ENCODE measurements around the gene FOXL2.

Gene FOXL2

GRCh38 chr3:138987181-138987580 is 40.2 kb upstream of the FOXL2 start:
- ATAC-seq: no peak

GRCh38 chr3:138985932-138986331 is 39.0 kb upstream of the FOXL2 start:
- no peak for ATAC-seq

More at GRCh38 chr3:138987181-138987580, 40.2 kb upstream of the FOXL2 start:
- no peak for TF ChIP-seq CSDC2 (CRISPR knock-in tag; IDR thresholded peaks at IDR 0.05)
- TF ChIP-seq ZC3H10 (CRISPR knock-in tag; IDR thresholded peaks at IDR 0.05): no peak
- TF ChIP-seq CSRNP3 (CRISPR knock-in tag; IDR thresholded peaks at IDR 0.05): no peak
- TF ChIP-seq ESRRG (CRISPR knock-in tag; IDR thresholded peaks at IDR 0.05): no peak
- no peak for TF ChIP-seq ZNF70 (CRISPR knock-in tag; IDR thresholded peaks at IDR 0.05)
- TF ChIP-seq TOX (CRISPR knock-in tag; IDR thresholded peaks at IDR 0.05; ENCODE audit: borderline replicate concordance): no peak
- TF ChIP-seq TSHZ2 (CRISPR knock-in tag; IDR thresholded peaks at IDR 0.05): no peak
- no peak for TF ChIP-seq BACH2 (CRISPR knock-in tag; IDR thresholded peaks at IDR 0.05; ENCODE audit: borderline replicate concordance)
- TF ChIP-seq SNAI2 (CRISPR knock-in tag; IDR thresholded peaks at IDR 0.05): no peak

More at GRCh38 chr3:138985932-138986331, 39.0 kb upstream of the FOXL2 start:
- TF ChIP-seq ZFP30 (CRISPR knock-in tag; IDR thresholded peaks at IDR 0.05) (no peak), SNAI2 (CRISPR knock-in tag; IDR thresholded peaks at IDR 0.05) (no peak), ZNF8 (CRISPR knock-in tag; IDR thresholded peaks at IDR 0.05) (no peak), RARB (CRISPR knock-in tag; IDR thresholded peaks at IDR 0.05) (no peak), PATZ1 (CRISPR knock-in tag; IDR thresholded peaks at IDR 0.05; ENCODE audit: borderline replicate concordance) (no peak), CSDC2 (CRISPR knock-in tag; IDR thresholded peaks at IDR 0.05) (no peak), CREB5 (CRISPR knock-in tag; IDR thresholded peaks at IDR 0.05; ENCODE audit: low read depth) (no peak), ZNF565 (CRISPR knock-in tag; conservative IDR thresholded peaks at IDR 0.05; ENCODE audit: low read depth) (no peak), TSHZ2 (CRISPR knock-in tag; IDR thresholded peaks at IDR 0.05) (no peak)
